Measurements from ENCODE around the gene RECK. TPM values are rescaled to one million over a fixed set of nuclear protein-coding genes. Genes with fewer than 3 reads are reported as not detected.

The RECK gene
- total and polyA plus RNA-seq, 2 experiments from 2014 or later, result 127 to 165 TPM

DNA sequence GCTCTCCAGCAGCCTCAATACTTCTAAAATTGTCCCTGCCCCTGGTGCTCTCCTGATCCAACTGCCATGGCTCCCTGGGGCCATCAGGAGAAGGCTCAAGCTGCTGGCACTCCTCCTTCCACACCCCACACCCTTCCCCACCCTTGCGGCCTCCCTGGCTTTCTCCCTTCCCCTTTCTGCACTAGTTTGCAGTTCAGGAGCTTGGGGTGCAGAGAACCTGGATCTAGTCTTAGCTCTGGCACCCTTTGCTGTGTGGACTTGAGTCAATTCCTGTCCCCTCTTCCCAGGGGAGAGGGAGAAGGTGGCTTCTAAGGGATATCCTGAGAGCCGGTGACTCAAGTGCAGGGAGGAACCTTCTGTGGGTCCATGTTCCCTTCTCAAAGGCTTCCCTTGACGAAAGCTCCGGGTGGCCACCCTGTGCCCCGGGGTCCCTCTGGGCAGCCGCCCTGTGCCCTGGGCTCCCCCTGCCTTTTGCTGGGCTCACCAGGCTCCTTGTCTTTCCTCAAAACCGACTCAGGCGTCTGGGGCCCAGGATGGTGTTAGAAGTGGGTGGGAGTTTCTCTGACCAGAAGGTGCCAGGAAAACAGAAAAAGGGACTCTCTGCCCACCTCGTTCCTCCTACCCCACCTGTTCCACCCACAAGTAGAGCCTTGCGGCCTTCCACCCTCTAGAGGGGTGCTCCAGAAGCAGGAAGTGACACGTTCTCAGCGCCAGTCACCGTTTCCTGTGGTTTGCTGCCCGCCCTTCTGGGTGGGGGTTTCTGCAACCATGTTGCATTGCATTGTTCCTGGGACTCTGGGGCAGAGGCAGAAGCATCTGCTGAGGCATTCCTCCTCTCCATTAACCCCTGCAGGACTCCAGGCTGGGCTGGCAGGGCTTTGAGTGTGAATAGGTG lies 114.8 kb downstream of the RECK start:
- in situ Hi-C loops (cut with MboI), result no loop called here
- Histone ChIP-seq H3F3A (ENCODE audit: insufficient read depth) (peaks cover 49% of the 10 kb centered on the region), H4K20me1 (ENCODE audit: insufficient read depth) (no peaks in the 10 kb centered on the region), H3K4me2 (ENCODE audit: unreplicated experiment) (peak overlapping the region; percentile 44), H3K36me3 (ENCODE audit: low read depth) (no peaks in the 10 kb centered on the region), H3K27me3 (replicated peaks; ENCODE audit: insufficient read depth) (no peaks in the 10 kb centered on the region), H3K9me2 (ENCODE audit: insufficient read depth) (no peaks in the 10 kb centered on the region), H3K9me3 (ENCODE audit: low read depth) (no peaks in the 10 kb centered on the region), H3K9ac (peak overlapping the region; percentile 16), H2AFZ (no peak overlapping the region), H3K79me2 (ENCODE audit: insufficient read depth) (no peaks in the 10 kb centered on the region), H3K4me1 (ENCODE audit: insufficient read depth) (peaks cover 52% of the 10 kb centered on the region), H3K27ac (peak overlapping the region; percentile 67), H3K4me3 (no peak overlapping the region)
- DNase-seq, result peak; percentile 77
- WGBS, 2 experiments (ENCODE audit: low coverage in 1 of 2, low lambda C conversion rate in 2 of 2, missing lambda C conversion rate in 2 of 2), result 56 to 62% methylated on average over 14 of the region's 14 CpGs
- TF ChIP-seq EZH2 (IDR thresholded peaks at IDR 0.05; ENCODE audit: insufficient read depth, poor library complexity, severe bottlenecking) (no peak), EZH2phosphoT487 (IDR thresholded peaks at IDR 0.05; ENCODE audit: insufficient read depth, low read depth) (no peak)

DNA sequence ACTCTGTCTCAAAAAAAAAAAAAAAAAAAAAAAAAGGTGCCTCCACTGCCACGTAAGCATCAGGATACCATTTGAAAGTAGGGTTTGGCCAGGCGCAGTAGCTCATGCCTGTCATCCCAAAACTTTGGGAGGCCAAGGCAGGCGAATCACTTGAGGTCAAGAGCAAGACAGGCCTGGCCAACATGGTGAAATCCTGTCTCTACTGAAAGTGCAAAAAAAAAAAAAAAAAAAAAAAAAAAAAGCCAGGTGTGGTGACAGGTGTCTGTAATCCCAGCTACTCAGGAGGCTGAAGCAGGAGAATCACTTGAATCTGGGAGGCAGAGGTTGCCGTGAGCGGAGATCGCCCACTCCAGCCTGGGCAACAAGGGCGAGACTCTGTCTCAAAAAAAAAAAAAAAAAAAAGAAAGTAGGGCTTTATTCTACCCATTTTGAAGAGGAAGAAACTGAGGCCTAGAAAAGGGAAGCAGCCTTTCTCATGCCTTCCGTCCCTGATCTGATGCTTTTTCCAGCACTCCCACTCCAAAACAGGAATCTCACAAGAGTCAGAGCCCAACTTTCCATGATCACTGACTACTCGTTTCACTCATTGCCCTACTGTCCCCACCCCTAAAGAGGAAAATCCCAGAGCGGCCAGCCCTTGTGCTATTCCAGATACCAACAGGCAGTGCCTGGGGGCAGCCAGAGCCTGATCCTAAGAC lies 116.2 kb downstream of the RECK start:
- no peak for DNase-seq
- Histone ChIP-seq H3K79me2 (ENCODE audit: insufficient read depth) (no peaks in the 10 kb centered on the region), H3K36me3 (ENCODE audit: low read depth) (no peaks in the 10 kb centered on the region), H4K20me1 (ENCODE audit: insufficient read depth) (no peaks in the 10 kb centered on the region), H3K27ac (peak overlapping the region; percentile 94; the same call in 1 of the 2 replicates), H3K9me3 (ENCODE audit: low read depth) (no peaks in the 10 kb centered on the region), H3K4me1 (ENCODE audit: insufficient read depth) (peaks cover 53% of the 10 kb centered on the region), H3K4me2 (ENCODE audit: unreplicated experiment) (no peak overlapping the region), H3K9ac (no peak overlapping the region), H3K27me3 (replicated peaks; ENCODE audit: insufficient read depth) (no peaks in the 10 kb centered on the region), H2AFZ (no peak overlapping the region), H3F3A (ENCODE audit: insufficient read depth) (peaks cover 41% of the 10 kb centered on the region), H3K4me3 (no peak overlapping the region), H3K9me2 (ENCODE audit: insufficient read depth) (no peaks in the 10 kb centered on the region)
- in situ Hi-C loops (cut with MboI), result no loop called here
- WGBS, 2 experiments (ENCODE audit: low coverage in 1 of 2, low lambda C conversion rate in 2 of 2, missing lambda C conversion rate in 2 of 2), result 91 to 93% methylated on average over 10 of the region's 10 CpGs
- no peak for TF ChIP-seq EZH2phosphoT487 (IDR thresholded peaks at IDR 0.05; ENCODE audit: insufficient read depth, low read depth)
- TF ChIP-seq EZH2 (IDR thresholded peaks at IDR 0.05; ENCODE audit: insufficient read depth, poor library complexity, severe bottlenecking), result no peak

DNA sequence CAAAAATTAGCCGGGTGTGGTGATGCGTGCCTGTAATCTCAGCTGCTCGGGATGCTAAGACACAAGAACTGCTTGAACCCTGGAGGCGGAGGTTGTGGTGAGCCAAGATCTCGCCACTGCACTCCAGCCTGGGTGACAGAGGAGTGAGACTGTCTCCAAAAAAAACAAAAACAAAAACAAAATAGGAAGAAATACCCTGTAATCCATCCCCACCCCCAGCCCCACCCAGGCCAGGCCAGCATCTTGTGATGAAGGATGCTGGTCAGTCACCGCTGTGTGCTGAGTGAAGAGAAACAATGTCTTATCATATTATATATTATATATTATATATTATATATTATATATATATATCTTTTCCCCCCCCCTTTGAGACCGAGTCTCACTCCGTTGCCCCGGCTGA lies 117.0 kb downstream of the RECK start:
- Histone ChIP-seq H3K9me2 (ENCODE audit: insufficient read depth) (no peaks in the 10 kb centered on the region), H3K4me1 (ENCODE audit: insufficient read depth) (peaks cover 55% of the 10 kb centered on the region), H2AFZ (no peak overlapping the region), H3K9ac (peak overlapping the region; percentile 80), H3K27me3 (replicated peaks; ENCODE audit: insufficient read depth) (no peaks in the 10 kb centered on the region), H3K4me2 (ENCODE audit: unreplicated experiment) (peak overlapping the region; percentile 33), H4K20me1 (ENCODE audit: insufficient read depth) (no peaks in the 10 kb centered on the region), H3K79me2 (ENCODE audit: insufficient read depth) (no peaks in the 10 kb centered on the region), H3K27ac (peak overlapping the region; percentile 94), H3K9me3 (ENCODE audit: low read depth) (no peaks in the 10 kb centered on the region), H3F3A (ENCODE audit: insufficient read depth) (peaks cover 46% of the 10 kb centered on the region), H3K36me3 (ENCODE audit: low read depth) (no peaks in the 10 kb centered on the region), H3K4me3 (no peak overlapping the region)
- no peak for DNase-seq
- 64 to 66% methylated on average over 9 of the region's 9 CpGs for WGBS, 2 experiments (ENCODE audit: low coverage in 1 of 2, low lambda C conversion rate in 2 of 2, missing lambda C conversion rate in 2 of 2)
- TF ChIP-seq EZH2 (IDR thresholded peaks at IDR 0.05; ENCODE audit: insufficient read depth, poor library complexity, severe bottlenecking) (no peak), EZH2phosphoT487 (IDR thresholded peaks at IDR 0.05; ENCODE audit: insufficient read depth, low read depth) (no peak)
- in situ Hi-C loops (cut with MboI), result no loop called here

DNA sequence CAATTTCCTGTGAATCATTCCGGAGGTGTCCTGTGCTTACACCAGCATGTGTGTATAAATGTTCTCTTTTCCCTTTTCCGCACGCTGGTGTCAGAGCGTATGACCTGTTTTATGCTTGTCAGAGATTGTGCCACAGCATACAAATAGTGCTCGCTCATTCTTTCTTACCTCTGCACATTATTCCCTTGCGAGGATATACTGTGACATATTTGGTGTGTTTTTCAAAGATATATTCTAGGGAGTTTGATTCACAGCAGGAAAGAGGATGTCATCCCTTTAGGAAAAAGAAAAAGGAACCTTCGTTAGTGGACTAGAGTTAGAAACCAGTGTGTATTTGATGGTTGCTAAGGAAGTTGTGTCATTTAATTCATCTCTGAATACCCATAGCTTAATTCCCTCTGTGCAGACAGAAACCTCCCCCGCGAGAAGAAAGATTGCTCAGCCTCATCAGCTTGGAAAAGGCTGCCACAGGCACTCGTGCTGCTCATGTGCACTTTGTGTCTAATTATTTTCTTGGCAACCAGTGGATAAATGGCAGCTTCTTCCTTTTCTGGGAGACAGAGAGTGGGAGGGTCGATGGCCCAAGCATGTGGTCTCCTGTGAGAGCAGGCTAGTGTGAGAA lies 117.7 kb downstream of the RECK start:
- Histone ChIP-seq H2AFZ (peak overlapping the region; percentile 74), H3K27ac (peak overlapping the region; percentile 94), H3K4me2 (ENCODE audit: unreplicated experiment) (peak overlapping the region; percentile 33), H3K9me2 (ENCODE audit: insufficient read depth) (no peaks in the 10 kb centered on the region), H3K4me1 (ENCODE audit: insufficient read depth) (peaks cover 55% of the 10 kb centered on the region), H3K36me3 (ENCODE audit: low read depth) (no peaks in the 10 kb centered on the region), H3K27me3 (replicated peaks; ENCODE audit: insufficient read depth) (no peaks in the 10 kb centered on the region), H3K9ac (peak overlapping the region; percentile 80), H3K9me3 (ENCODE audit: low read depth) (no peaks in the 10 kb centered on the region), H3K4me3 (peak overlapping the region; percentile 34), H3F3A (ENCODE audit: insufficient read depth) (peaks cover 48% of the 10 kb centered on the region), H3K79me2 (ENCODE audit: insufficient read depth) (no peaks in the 10 kb centered on the region), H4K20me1 (ENCODE audit: insufficient read depth) (no peaks in the 10 kb centered on the region)
- in situ Hi-C loops (cut with MboI), result no loop called here
- 4% methylated on average over 11 of the region's 11 CpGs for WGBS, 2 experiments (ENCODE audit: low coverage in 1 of 2, low lambda C conversion rate in 2 of 2, missing lambda C conversion rate in 2 of 2)
- TF ChIP-seq EZH2phosphoT487 (IDR thresholded peaks at IDR 0.05; ENCODE audit: insufficient read depth, low read depth) (no peak), EZH2 (IDR thresholded peaks at IDR 0.05; ENCODE audit: insufficient read depth, poor library complexity, severe bottlenecking) (no peak)
- DNase-seq, result peak; percentile 91
